CD4-positive, alpha-beta T cell treated with Interleukin-10 for 1 hour (primary cell): Measurements from ENCODE around the gene MYL2.

ENCODE experiments used
- DNase-seq: peaks from one replicate; pipeline ENCODE4 v3.0.0-alpha.2; 2020

The MYL2 gene

GRCh38 chr12:110888256-110888991 lies 32.0 kb downstream of the MYL2 start:
- DNase-seq: no peak

- no peak for DNase-seq
Measured at GRCh38 chr12:110885152-110885840, 35.1 kb downstream of the MYL2 start.

GRCh38 chr12:110883251-110883650 lies 37.1 kb downstream of the MYL2 start:
- no peak for DNase-seq

- DNase-seq: no peak
Measured at GRCh38 chr12:110880651-110881050, 39.7 kb downstream of the MYL2 start.

GRCh38 chr12:110874781-110875180 lies 45.6 kb downstream of the MYL2 start:
- no peak for DNase-seq

- no peak for DNase-seq
Measured at GRCh38 chr12:110874351-110874750, 46.0 kb downstream of the MYL2 start.

- DNase-seq: no peak
Measured at GRCh38 chr12:110872100-110872499, 48.3 kb downstream of the MYL2 start.

- no peak for DNase-seq
Measured at GRCh38 chr12:110869803-110870202, 50.6 kb downstream of the MYL2 start.

GRCh38 chr12:110869026-110869425 lies 51.4 kb downstream of the MYL2 start:
- no peak for DNase-seq

GRCh38 chr12:110865521-110865920 lies 54.9 kb downstream of the MYL2 start:
- no peak for DNase-seq

- no peak for DNase-seq
Measured at GRCh38 chr12:110863161-110863560, 57.2 kb downstream of the MYL2 start.

GRCh38 chr12:110862329-110862728 lies 58.0 kb downstream of the MYL2 start:
- DNase-seq: no peak

GRCh38 chr12:110861729-110862128 lies 58.6 kb downstream of the MYL2 start:
- no peak for DNase-seq
